T-helper 1 cell treated with Interleukin-12 subunit alpha and Interleukin-12 subunit beta and Interleukin-4 antibody, amounts not matched to agents 30 ng/mL and 1 ng/mL, for 36 hours (primary cell): Measurements from ENCODE around the gene ATXN3L. TPM values are rescaled to one million over a fixed set of nuclear protein-coding genes. Genes with fewer than 3 reads are reported as not detected.

Experiments
- intact Hi-C: fragments of 100-400 bp; cut with micrococcal nuclease; formaldehyde crosslinking; loops from one replicate; pipeline ENCODE4 v1.15.1; 2024
- total RNA-seq: library from RNA; stranded (reverse); gene quantifications from 2 replicates; pipeline ENCODE4 v1.2.3, GENCODE V29; 2022

ATXN3L gene
- total RNA-seq: not detected in 2 replicates

GRCh38 chrX:13319953-13320352, at the start of gene ATXN3L:
Gene ATXN3L, minus strand, starts transcription at chrX:13320053. Its CDS starts 119 bp downstream, at chrX:13319934.
- intact Hi-C loops: no loop called here

- intact Hi-C loops: loop anchor here (5.0 kb wide), 2 partner anchors 103 to 277 kb away; no protein-coding TSS in a partner anchor
These were observed 49.6 kb upstream of the ATXN3L start for GRCh38 chrX:13369256-13370030.

GRCh38 chrX:13367950-13368349, 48.1 kb upstream of the ATXN3L start:
- intact Hi-C loops: no loop called here

GRCh38 chrX:13366698-13367097, 46.8 kb upstream of the ATXN3L start:
- intact Hi-C loops: no loop called here

GRCh38 chrX:13365161-13365560, 45.3 kb upstream of the ATXN3L start:
- intact Hi-C loops: no loop called here

- intact Hi-C loops: no loop called here
These were observed 44.5 kb upstream of the ATXN3L start for GRCh38 chrX:13364230-13364857.

GRCh38 chrX:13360146-13360545, 40.3 kb upstream of the ATXN3L start:
- intact Hi-C loops: no loop called here

- intact Hi-C loops: no loop called here
These were observed 38.1 kb upstream of the ATXN3L start for GRCh38 chrX:13357925-13358324.

GRCh38 chrX:13346646-13347045, 26.8 kb upstream of the ATXN3L start:
- intact Hi-C loops: no loop called here

GRCh38 chrX:13345438-13345837, 25.6 kb upstream of the ATXN3L start:
- intact Hi-C loops: no loop called here

GRCh38 chrX:13345037-13345436, 25.2 kb upstream of the ATXN3L start:
- intact Hi-C loops: no loop called here

- intact Hi-C loops: no loop called here
These were observed 21.7 kb upstream of the ATXN3L start for GRCh38 chrX:13341491-13342101.

- intact Hi-C loops: no loop called here
These were observed 20.4 kb upstream of the ATXN3L start for GRCh38 chrX:13340182-13340791.

- intact Hi-C loops: no loop called here
These were observed 19.8 kb upstream of the ATXN3L start for GRCh38 chrX:13339607-13340006.

GRCh38 chrX:13338996-13339515, 19.2 kb upstream of the ATXN3L start:
- intact Hi-C loops: no loop called here

GRCh38 chrX:13334491-13334890, 14.6 kb upstream of the ATXN3L start:
- intact Hi-C loops: no loop called here

GRCh38 chrX:13330446-13330845, 10.6 kb upstream of the ATXN3L start:
- intact Hi-C loops: no loop called here

- intact Hi-C loops: no loop called here
These were observed 7.8 kb upstream of the ATXN3L start for GRCh38 chrX:13327666-13328065.

GRCh38 chrX:13323241-13323640, 3.4 kb upstream of the ATXN3L start:
- intact Hi-C loops: no loop called here

GRCh38 chrX:13317366-13317765, 2.5 kb downstream of the ATXN3L start:
- intact Hi-C loops: no loop called here

GRCh38 chrX:13311560-13311959, 8.3 kb downstream of the ATXN3L start:
- intact Hi-C loops: no loop called here

GRCh38 chrX:13309631-13310030, 10.2 kb downstream of the ATXN3L start:
- intact Hi-C loops: no loop called here
